Nucleus accumbens (tissue), 56 donors: ENCODE results near the gene RASAL2.

Source experiments
- DNase-seq, 56 donors: peaks; one replicate each; lab custom pipeline; 2025; lab: John Stamatoyannopoulos, UW

RASAL2 gene

DNA sequence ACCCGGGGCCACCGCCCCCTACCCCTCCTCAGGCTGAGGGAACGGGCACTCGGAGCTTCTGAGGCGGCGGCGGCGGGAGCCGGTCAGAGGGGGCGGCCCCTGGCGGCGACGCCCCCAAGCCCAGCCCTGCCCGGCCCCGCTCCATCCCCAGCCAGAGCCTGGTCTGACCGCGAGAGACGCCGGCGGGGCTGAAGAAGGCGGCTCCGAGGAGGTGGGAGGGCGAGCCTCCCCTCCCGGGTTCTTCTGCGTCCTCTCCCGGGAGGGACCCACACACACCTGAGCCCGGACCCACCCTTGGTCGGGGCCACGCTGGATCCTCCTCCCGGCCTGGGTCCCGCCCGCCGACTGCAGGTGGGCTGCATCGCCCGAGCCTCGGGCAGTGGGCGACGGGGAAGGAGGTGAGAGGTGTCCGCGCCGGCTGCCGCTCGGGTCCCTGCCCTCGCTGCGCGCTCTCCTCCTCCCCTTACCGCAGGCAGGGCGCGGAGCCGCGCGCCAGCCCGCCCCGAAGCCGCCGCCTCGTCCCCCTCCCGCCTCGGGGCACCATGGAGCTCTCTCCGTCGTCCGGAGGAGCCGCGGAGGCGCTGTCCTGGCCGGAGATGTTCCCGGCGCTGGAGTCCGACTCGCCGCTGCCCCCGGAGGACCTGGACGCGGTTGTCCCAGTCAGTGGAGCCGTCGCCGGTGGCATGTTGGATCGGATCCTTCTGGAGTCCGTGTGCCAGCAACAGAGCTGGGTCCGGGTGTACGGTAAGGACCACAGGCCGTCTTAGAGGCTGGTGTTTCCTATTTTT is at the start of gene RASAL2:
RASAL2 (plus strand) TSS at position 154 of the 788 bp plus-strand sequence; CDS start at position 543, 389 bp downstream.
- DNase-seq = peak in 51 of 56 donors; percentile 13 to 85 (median 56)

- no peak for DNase-seq
Observed at GRCh38 chr1:178046591-178047270, 47.2 kb upstream of the RASAL2 start.

DNA sequence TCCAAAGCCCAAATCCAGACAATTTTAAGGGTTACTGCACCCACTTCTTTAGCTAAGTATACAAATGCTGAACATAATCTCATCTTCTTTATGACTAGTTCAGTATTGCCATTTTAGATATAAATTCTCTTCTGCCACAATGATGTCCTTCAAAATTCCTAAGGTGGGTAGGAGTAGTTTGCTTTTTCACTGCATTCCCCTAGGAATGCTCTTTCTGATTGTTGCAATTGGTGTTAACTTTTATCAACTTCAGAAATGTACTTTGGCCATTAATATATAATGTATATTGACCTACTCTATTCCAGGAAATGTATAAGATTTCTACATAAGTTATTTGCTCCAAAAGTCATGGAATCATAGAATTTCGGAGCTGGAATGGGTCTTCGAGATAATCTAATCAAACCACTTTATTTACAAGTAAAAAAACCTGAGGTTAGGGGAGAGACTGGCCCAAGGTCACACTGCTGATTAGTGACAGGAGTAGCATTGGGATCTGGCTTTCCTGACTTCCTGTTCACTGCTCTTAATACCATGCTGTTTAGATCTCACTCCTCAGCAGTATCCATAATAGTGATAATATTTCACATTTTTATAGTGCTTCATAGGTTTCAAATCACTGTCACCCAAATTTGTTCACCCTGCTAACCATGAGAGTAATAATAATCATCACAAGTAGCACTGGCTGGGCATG is 46.4 kb upstream of the RASAL2 start:
- DNase-seq = no peak

- no peak for DNase-seq
Observed at GRCh38 chr1:178048426-178048825, 45.5 kb upstream of the RASAL2 start.

DNA sequence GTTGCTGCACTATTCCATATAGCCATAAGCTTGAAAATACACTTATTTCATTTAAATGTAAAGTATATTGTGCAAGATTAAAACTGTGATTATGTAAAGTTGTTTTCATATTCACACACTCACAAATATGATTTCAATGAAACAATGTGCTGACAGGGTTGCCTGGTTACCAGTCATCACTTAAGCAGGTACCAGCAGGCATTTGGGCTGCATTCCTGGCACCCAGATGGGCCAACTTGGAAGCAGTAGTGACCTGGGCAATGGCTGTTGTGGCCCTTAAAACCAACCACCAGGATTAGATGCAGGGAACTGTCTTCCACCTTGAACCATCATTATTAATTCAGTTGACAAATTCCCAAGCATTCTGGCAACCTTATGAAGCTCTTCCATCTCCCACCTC is 45.0 kb upstream of the RASAL2 start:
- DNase-seq = no peak

DNA sequence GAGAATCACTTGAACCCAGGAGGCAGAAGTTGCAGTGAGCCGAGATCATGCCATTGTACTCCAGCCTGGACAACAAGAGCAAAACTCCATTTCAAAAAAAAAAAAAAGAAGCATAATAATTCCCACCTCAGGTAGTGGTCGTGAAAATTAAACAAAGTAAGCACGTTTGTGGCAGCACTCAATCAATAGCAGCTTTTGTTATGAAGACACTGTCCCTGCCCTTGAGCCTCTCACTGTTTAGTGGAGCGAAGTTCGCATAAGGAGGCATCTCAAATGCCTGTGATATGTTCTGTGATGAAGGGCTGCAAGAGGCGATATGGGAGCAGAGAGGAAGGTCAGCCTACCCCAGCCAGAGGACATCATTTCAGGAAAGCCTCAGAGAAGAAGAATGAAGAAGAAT is 43.8 kb upstream of the RASAL2 start:
- DNase-seq = no peak

- no peak for DNase-seq
Observed at GRCh38 chr1:178051071-178051470, 42.8 kb upstream of the RASAL2 start.

- peak in 1 of 56 donors; percentile 4 for DNase-seq
Observed at GRCh38 chr1:178052650-178053461, 41.0 kb upstream of the RASAL2 start.

- peak in 35 of 56 donors; percentile 3 to 55 (median 19) for DNase-seq
Observed at GRCh38 chr1:178055093-178055492, 38.8 kb upstream of the RASAL2 start.

- peak in 1 of 56 donors; percentile 4 for DNase-seq
Observed at GRCh38 chr1:178055779-178056471, 38.0 kb upstream of the RASAL2 start.

- no peak for DNase-seq
Observed at GRCh38 chr1:178057141-178057765, 36.7 kb upstream of the RASAL2 start.

DNA sequence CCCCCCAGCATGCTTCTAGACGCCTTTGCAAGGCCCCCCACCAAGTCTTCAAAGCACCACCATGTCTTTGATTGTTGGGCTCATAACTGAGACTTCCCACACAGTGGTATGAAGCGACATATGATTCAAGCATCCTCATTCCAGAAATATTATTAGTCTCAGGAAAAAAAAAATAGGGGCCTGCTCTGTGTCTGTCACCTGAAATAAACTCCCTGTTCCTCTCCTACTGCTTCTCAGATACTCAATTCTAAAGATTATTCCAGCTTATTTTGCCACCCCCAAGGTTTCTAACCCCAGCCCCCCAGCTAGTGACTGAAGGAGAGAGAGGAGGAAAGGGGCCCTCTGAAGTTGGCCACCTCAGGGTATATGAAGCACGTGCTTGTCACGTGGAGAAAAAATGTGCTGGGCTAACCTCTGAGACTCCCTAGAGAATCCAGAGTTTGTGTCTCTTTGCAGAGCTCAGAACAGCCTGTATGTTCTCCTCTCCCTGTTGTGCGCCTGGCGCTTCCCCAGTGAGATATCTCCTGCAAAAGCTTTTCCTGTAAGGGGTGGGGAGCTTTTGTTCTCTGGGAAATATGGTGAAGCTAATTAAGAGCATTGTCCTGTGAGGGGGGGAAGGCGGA is 35.9 kb upstream of the RASAL2 start:
- peak in 12 of 56 donors; percentile 1 to 34 (median 16) for DNase-seq

GRCh38 chr1:178060789-178061556 is 32.9 kb upstream of the RASAL2 start:
- DNase-seq = peak in 22 of 56 donors; percentile 3 to 65 (median 24)

GRCh38 chr1:178061620-178062019 is 32.3 kb upstream of the RASAL2 start:
- no peak for DNase-seq

DNA sequence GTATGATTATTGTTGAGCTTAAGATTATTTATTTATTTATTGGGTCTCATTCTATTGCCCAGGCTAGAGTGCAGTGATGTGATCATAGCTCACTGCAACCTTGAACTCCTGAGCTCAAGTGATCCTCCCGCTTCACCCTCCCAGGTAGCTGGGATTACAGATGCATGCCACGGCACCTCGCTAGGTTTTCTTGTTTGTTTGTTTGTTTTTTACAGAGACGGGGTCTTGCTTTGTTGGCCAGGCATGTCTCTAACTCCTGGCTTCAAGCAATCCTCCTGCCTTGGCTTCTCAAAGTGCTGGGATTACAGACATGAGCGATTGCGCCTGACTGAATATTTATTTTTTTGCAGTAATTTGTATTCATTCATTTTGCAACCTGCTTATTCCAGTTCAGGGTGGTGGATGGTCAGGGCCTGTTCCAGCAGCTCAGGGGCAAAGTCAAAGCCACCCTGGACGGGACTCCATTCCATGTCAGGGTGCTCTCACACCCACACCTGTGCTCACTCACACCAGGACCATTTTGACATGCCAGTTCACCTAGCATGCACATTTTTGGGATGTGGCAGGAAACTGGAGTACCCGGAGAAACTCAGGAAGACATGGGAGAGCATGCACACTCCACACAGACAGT is 29.6 kb upstream of the RASAL2 start:
- DNase-seq = no peak

- no peak for DNase-seq
Observed at GRCh38 chr1:178065250-178065649, 28.7 kb upstream of the RASAL2 start.

GRCh38 chr1:178066296-178066907 is 27.5 kb upstream of the RASAL2 start:
- DNase-seq = no peak
